HepG2 (cell line): Measurements from ENCODE around the gene TBRG1. TPM values are rescaled to one million over a fixed set of nuclear protein-coding genes. Genes with fewer than 3 reads are reported as not detected.
A peak's percentile ranks its signal among the peaks of the same experiment; 100 is the strongest.

Source experiments
- AHR ChIP-seq: IDR thresholded peaks from 2 replicates; pipeline ENCODE4 v1.6.1; 2018; ENCODE audit warnings: missing genetic modification reagents, missing compliant biosample characterization
- ATRX ChIP-seq: sonication (generic); formaldehyde crosslinking; IDR thresholded peaks from 2 replicates; pipeline ENCODE4 v1.4.0; 2020; ENCODE audit warnings: missing genetic modification reagents, borderline replicate concordance
- CHD2 ChIP-seq: IDR thresholded peaks from 2 replicates; pipeline ENCODE4 v1.6.1; 2011; ENCODE audit warnings: low read depth, low read length, improper control_type of control experiment
- DMAP1 ChIP-seq: IDR thresholded peaks from 2 replicates; pipeline ENCODE4 v1.6.1; 2016
- MAFK ChIP-seq, 2 experiments: IDR thresholded peaks in 1 of 2; conservative IDR thresholded peaks in 1 of 2; 2 replicates each; pipeline ENCODE4 v1.6.1; 2011; ENCODE audit warnings: improper control_type of control experiment in 2 of 2, low read length in 2 of 2
- MXD1 ChIP-seq: sonication (generic); formaldehyde crosslinking; IDR thresholded peaks from 2 replicates; pipeline ENCODE4 v1.4.0; 2020; ENCODE audit warnings: mild to moderate bottlenecking, missing genetic modification reagents
- NCOA2 ChIP-seq: sonication (generic); formaldehyde crosslinking; IDR thresholded peaks from 2 replicates; pipeline ENCODE4 v1.8.0; 2022; ENCODE audit warnings: inconsistent platforms
- NFYB ChIP-seq: sonication (generic); formaldehyde crosslinking; IDR thresholded peaks from 2 replicates; pipeline ENCODE4 v1.4.0; 2020; ENCODE audit warnings: missing genetic modification reagents
- RFXAP ChIP-seq: sonication (generic); formaldehyde crosslinking; IDR thresholded peaks from 2 replicates; pipeline ENCODE4 v1.4.0; 2020; ENCODE audit warnings: missing genetic modification reagents, borderline replicate concordance
- STAG1 ChIP-seq: sonication (generic); formaldehyde crosslinking; IDR thresholded peaks from 2 replicates; pipeline ENCODE4 v1.4.0; 2020; ENCODE audit warnings: missing genetic modification reagents
- THRA ChIP-seq: sonication (generic); formaldehyde crosslinking; IDR thresholded peaks from 2 replicates; pipeline ENCODE4 v1.4.0; 2020; ENCODE audit warnings: missing genetic modification reagents, borderline replicate concordance
- ZFP62 ChIP-seq: sonication (generic); formaldehyde crosslinking; IDR thresholded peaks from 2 replicates; pipeline ENCODE4 v1.4.0; 2020; ENCODE audit warnings: missing genetic modification reagents
- ZMAT3 ChIP-seq: sonication (generic); formaldehyde crosslinking; conservative IDR thresholded peaks from 2 replicates; pipeline ENCODE4 v1.7.0; 2021; ENCODE audit warnings: missing genetic modification reagents
- ZNF460 ChIP-seq: sonication (generic); formaldehyde crosslinking; IDR thresholded peaks from 2 replicates; pipeline ENCODE4 v1.5.1; 2020; ENCODE audit warnings: missing genetic modification reagents, mild to moderate bottlenecking, borderline replicate concordance
- ZNF501 ChIP-seq: sonication (generic); formaldehyde crosslinking; IDR thresholded peaks from 2 replicates; pipeline ENCODE4 v1.5.1; 2020; ENCODE audit warnings: mild to moderate bottlenecking, moderate library complexity, missing genetic modification reagents
- ZNF510 ChIP-seq: sonication (generic); formaldehyde crosslinking; IDR thresholded peaks from 2 replicates; pipeline ENCODE4 v1.4.0; 2020; ENCODE audit warnings: low read depth, mild to moderate bottlenecking, missing genetic modification reagents
- ZNF652 ChIP-seq: IDR thresholded peaks from 2 replicates; pipeline ENCODE4 v1.6.1; 2016; ENCODE audit warnings: low read depth, borderline replicate concordance
- ZSCAN9 ChIP-seq: IDR thresholded peaks from 2 replicates; pipeline ENCODE4 v1.6.1; 2016; ENCODE audit warnings: borderline replicate concordance
- polyA plus RNA-seq, 8 experiments: library from polyadenylated mRNA; depleted of rRNA in 3 of 8; stranded (reverse) in 7 of 8; unstranded in 1 of 8; fragments of >200 nt; fragmentation: Illumina TruSeq in 4 of 8; extraction: Trizol in 4 of 8; gene quantifications; 2 replicates each; pipeline versions ENCODE4 v1.2.1 to v1.2.3, GENCODE V29; 2011 to 2016; ENCODE audit warnings: low read depth in 4 of 8, missing spikeins in 1 of 8, mixed read lengths in 1 of 8; ENCODE audit not compliant: insufficient read depth in 1 of 8
- total RNA-seq, 5 experiments: library from RNA; depleted of rRNA; stranded (reverse); fragments of >200 nt; fragmentation: Illumina TruSeq; extraction: Trizol; gene quantifications; 2 replicates each; pipeline ENCODE4 v1.2.3, GENCODE V29; 2016; ENCODE audit warnings: low read depth in 1 of 5
- TF ChIP-seq, protein P1 (sequence below): IDR thresholded peaks from 2 replicates; pipeline ENCODE4 v1.6.1; 2016
- TF ChIP-seq, protein P2 (sequence below): sonication (generic); IDR thresholded peaks from 2 replicates; pipeline ENCODE4 v1.6.1; 2016; ENCODE audit warnings: low read depth, borderline replicate concordance
- TF ChIP-seq, protein P3 (sequence below): sonication (generic); formaldehyde crosslinking; IDR thresholded peaks from 2 replicates; pipeline ENCODE4 v1.4.0; 2020; ENCODE audit warnings: missing genetic modification reagents, mild to moderate bottlenecking, borderline replicate concordance
- TF ChIP-seq, protein P4 (sequence below): sonication (generic); formaldehyde crosslinking; IDR thresholded peaks from 2 replicates; pipeline ENCODE4 v1.4.0; 2020; ENCODE audit warnings: missing genetic modification reagents
- TF ChIP-seq, protein P5 (sequence below): sonication (generic); formaldehyde crosslinking; IDR thresholded peaks from 2 replicates; pipeline ENCODE4 v1.4.0; 2020; ENCODE audit warnings: mild to moderate bottlenecking, missing genetic modification reagents

The TBRG1 gene
- total and polyA plus RNA-seq, 2 of the 13 experiments (the other 11 are each of a cell fraction or from before 2014, with no cell fraction given) = 21.7 to 25.6 TPM

GRCh38 chr11:124673333-124674167 is 50.9 kb downstream of the TBRG1 start, which contains the start of the genes SIAE and SPA17 (continued):
- TF ChIP-seq, protein P1, sequence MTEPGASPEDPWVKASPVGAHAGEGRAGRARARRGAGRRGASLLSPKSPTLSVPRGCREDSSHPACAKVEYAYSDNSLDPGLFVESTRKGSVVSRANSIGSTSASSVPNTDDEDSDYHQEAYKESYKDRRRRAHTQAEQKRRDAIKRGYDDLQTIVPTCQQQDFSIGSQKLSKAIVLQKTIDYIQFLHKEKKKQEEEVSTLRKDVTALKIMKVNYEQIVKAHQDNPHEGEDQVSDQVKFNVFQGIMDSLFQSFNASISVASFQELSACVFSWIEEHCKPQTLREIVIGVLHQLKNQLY (CRISPR knock-in tag) = no peak
- TF ChIP-seq CHD2 (peak; percentile 77), MXD1 (CRISPR knock-in tag) (peak; percentile 60; the same call in 1 of the 2 replicates), ZMAT3 (CRISPR knock-in tag) (no peak), MAFK (conservative IDR thresholded peaks at IDR 0.05 in 1 of 2, IDR thresholded peaks at IDR 0.05 in 1 of 2; ENCODE audit: low read length in 2 of 2) (no peak), DMAP1 (peak; percentile 74), ATRX (CRISPR knock-in tag) (no peak), RFXAP (0 out of 2 replicates have a peak, but pooled peaks have one; percentile 45), ZNF460 (CRISPR knock-in tag) (no peak), ZFP62 (no peak), NFYB (CRISPR knock-in tag) (no peak), STAG1 (no peak), NCOA2 (peak; percentile 64), THRA (CRISPR knock-in tag) (peak; percentile 80), ZNF652 (CRISPR knock-in tag) (0 out of 2 replicates have a peak, but pooled peaks have one; percentile 11), AHR (CRISPR knock-in tag) (no peak), ZNF510 (CRISPR knock-in tag) (peak; percentile 68; the same call in 1 of the 2 replicates), ZSCAN9 (peak; percentile 65; the same call in 1 of the 2 replicates), ZNF501 (peak; percentile 58; the same call in 1 of the 2 replicates)
- TF ChIP-seq, protein P2, sequence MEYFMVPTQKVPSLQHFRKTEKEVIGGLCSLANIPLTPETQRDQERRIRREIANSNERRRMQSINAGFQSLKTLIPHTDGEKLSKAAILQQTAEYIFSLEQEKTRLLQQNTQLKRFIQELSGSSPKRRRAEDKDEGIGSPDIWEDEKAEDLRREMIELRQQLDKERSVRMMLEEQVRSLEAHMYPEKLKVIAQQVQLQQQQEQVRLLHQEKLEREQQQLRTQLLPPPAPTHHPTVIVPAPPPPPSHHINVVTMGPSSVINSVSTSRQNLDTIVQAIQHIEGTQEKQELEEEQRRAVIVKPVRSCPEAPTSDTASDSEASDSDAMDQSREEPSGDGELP = peak; percentile 47; the same call in 1 of the 2 replicates
- TF ChIP-seq, protein P3, sequence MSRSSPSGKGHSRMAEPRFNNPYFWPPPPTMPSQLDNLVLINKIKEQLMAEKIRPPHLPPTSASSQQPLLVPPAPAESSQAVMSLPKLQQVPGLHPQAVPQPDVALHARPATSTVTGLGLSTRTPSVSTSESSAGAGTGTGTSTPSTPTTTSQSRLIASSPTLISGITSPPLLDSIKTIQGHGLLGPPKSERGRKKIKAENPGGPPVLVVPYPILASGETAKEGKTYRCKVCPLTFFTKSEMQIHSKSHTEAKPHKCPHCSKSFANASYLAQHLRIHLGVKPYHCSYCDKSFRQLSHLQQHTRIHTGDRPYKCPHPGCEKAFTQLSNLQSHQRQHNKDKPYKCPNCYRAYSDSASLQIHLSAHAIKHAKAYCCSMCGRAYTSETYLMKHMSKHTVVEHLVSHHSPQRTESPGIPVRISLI = peak; percentile 99
- TF ChIP-seq, protein P4, sequence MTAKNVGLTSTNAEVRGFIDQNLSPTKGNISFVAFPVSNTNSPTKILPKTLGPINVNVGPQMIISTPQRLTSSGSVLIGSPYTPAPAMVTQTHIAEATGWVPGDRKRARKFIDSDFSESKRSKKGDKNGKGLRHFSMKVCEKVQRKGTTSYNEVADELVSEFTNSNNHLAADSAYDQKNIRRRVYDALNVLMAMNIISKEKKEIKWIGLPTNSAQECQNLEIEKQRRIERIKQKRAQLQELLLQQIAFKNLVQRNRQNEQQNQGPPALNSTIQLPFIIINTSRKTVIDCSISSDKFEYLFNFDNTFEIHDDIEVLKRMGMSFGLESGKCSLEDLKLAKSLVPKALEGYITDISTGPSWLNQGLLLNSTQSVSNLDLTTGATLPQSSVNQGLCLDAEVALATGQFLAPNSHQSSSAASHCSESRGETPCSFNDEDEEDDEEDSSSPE (CRISPR knock-in tag) = peak; percentile 40
- TF ChIP-seq, protein P5, sequence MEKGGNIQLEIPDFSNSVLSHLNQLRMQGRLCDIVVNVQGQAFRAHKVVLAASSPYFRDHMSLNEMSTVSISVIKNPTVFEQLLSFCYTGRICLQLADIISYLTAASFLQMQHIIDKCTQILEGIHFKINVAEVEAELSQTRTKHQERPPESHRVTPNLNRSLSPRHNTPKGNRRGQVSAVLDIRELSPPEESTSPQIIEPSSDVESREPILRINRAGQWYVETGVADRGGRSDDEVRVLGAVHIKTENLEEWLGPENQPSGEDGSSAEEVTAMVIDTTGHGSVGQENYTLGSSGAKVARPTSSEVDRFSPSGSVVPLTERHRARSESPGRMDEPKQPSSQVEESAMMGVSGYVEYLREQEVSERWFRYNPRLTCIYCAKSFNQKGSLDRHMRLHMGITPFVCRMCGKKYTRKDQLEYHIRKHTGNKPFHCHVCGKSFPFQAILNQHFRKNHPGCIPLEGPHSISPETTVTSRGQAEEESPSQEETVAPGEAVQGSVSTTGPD (CRISPR knock-in tag) = 0 out of 2 replicates have a peak, but pooled peaks have one; percentile 42
